ENCODE results near the gene KSR1. TPM values are rescaled to one million over a fixed set of nuclear protein-coding genes. Genes with fewer than 3 reads are reported as not detected.

KSR1 gene
- total and polyA plus RNA-seq, 9 of the 15 experiments (the other 6 are each of a cell fraction or from before 2014, with no cell fraction given) = 1.4 to 51.7 (median 18.4) TPM

GRCh38 chr17:27602721-27603420 lies 146.6 kb downstream of the KSR1 start (continued):
- TF ChIP-seq THAP7 (CRISPR knock-in tag; IDR thresholded peaks at IDR 0.05) = no peak; the same call in 1 of the 2 replicates
- TF ChIP-seq SNAPC5 (CRISPR knock-in tag; IDR thresholded peaks at IDR 0.05) = no peak
- TF ChIP-seq ZNF263 (CRISPR knock-in tag; IDR thresholded peaks at IDR 0.05; ENCODE audit: borderline replicate concordance) = no peak
- no peak for TF ChIP-seq ZNF785 (CRISPR knock-in tag; IDR thresholded peaks at IDR 0.05)
- TF ChIP-seq PCBP1 (IDR thresholded peaks at IDR 0.05; ENCODE audit: low read depth, low read length, poor library complexity, severe bottlenecking) = no peak
- TF ChIP-seq RFX7 (CRISPR knock-in tag; IDR thresholded peaks at IDR 0.05) = no peak
- peak; percentile 74; the same call in 1 of the 2 replicates for TF ChIP-seq ZKSCAN8 (CRISPR knock-in tag; IDR thresholded peaks at IDR 0.05)
- 0 out of 2 replicates have a peak, but pooled peaks have one; percentile 57 for TF ChIP-seq HDAC8 (tag; IDR thresholded peaks at IDR 0.05)
- TF ChIP-seq ZC3H11A (IDR thresholded peaks at IDR 0.05; ENCODE audit: low read depth, low read length) = no peak
- TF ChIP-seq SAFB (IDR thresholded peaks at IDR 0.05; ENCODE audit: borderline replicate concordance, low read depth, low read length) = no peak
- peak; percentile 64; the same call in 1 of the 2 replicates for TF ChIP-seq ZBTB17 (CRISPR knock-in tag; IDR thresholded peaks at IDR 0.05)
- 0 out of 2 replicates have a peak, but pooled peaks have one; percentile 40 for TF ChIP-seq MECOM (CRISPR knock-in tag; IDR thresholded peaks at IDR 0.05)
- TF ChIP-seq BCL6 (CRISPR knock-in tag; IDR thresholded peaks at IDR 0.05) = no peak
- peak; percentile 2; the same call in 1 of the 2 replicates for TF ChIP-seq MAX (CRISPR knock-in tag; IDR thresholded peaks at IDR 0.05)
- TF ChIP-seq ELF1 (tag; IDR thresholded peaks at IDR 0.05) = peak; percentile 72
- TF ChIP-seq ZBTB8A (IDR thresholded peaks at IDR 0.05; ENCODE audit: partially characterized antibody) = no peak
- TF ChIP-seq, protein P1, sequence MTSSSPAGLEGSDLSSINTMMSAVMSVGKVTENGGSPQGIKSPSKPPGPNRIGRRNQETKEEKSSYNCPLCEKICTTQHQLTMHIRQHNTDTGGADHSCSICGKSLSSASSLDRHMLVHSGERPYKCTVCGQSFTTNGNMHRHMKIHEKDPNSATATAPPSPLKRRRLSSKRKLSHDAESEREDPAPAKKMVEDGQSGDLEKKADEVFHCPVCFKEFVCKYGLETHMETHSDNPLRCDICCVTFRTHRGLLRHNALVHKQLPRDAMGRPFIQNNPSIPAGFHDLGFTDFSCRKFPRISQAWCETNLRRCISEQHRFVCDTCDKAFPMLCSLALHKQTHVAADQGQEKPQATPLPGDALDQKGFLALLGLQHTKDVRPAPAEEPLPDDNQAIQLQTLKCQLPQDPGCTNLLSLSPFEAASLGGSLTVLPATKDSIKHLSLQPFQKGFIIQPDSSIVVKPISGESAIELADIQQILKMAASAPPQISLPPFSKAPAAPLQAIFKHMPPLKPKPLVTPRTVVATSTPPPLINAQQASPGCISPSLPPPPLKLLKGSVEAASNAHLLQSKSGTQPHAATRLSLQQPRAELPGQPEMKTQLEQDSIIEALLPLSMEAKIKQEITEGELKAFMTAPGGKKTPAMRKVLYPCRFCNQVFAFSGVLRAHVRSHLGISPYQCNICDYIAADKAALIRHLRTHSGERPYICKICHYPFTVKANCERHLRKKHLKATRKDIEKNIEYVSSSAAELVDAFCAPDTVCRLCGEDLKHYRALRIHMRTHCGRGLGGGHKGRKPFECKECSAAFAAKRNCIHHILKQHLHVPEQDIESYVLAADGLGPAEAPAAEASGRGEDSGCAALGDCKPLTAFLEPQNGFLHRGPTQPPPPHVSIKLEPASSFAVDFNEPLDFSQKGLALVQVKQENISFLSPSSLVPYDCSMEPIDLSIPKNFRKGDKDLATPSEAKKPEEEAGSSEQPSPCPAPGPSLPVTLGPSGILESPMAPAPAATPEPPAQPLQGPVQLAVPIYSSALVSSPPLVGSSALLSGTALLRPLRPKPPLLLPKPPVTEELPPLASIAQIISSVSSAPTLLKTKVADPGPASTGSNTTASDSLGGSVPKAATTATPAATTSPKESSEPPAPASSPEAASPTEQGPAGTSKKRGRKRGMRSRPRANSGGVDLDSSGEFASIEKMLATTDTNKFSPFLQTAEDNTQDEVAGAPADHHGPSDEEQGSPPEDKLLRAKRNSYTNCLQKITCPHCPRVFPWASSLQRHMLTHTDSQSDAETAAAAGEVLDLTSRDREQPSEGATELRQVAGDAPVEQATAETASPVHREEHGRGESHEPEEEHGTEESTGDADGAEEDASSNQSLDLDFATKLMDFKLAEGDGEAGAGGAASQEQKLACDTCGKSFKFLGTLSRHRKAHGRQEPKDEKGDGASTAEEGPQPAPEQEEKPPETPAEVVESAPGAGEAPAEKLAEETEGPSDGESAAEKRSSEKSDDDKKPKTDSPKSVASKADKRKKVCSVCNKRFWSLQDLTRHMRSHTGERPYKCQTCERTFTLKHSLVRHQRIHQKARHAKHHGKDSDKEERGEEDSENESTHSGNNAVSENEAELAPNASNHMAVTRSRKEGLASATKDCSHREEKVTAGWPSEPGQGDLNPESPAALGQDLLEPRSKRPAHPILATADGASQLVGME (CRISPR knock-in tag; IDR thresholded peaks at IDR 0.05) = no peak; the same call in none of the 2 replicates
